IMR-90 (cell line): ENCODE data around the gene MRGPRF. TPM values are rescaled to one million over a fixed set of nuclear protein-coding genes. Genes with fewer than 3 reads are reported as not detected.
"Not testable (repeated sequence)": the region's sequence is repeated elsewhere in the genome, so short reads cannot be mapped to it uniquely, and the experiment has no call there.

Source experiments
- ATAC-seq: fragments of 200-7000 bp; cut with Tn5 transposase; 2 replicates; pipeline ENCODE4 v1.9.1; 2020; ENCODE audit warnings: low read depth, mild to moderate bottlenecking, moderate library complexity
- BruUV-seq: library from RNA; stranded (reverse); fragments of 400-500 nt; replicated peaks from 2 replicates; lab custom pipeline; 2021; lab: Mats Ljungman, UMichigan
- CTCF ChIA-PET: fragments of 300-600 bp; formaldehyde crosslinking; extraction: SDS; loops from one replicate; lab custom pipeline; 2021; ENCODE audit warnings: antibody characterized with exemption; lab: Yijun Ruan, JAX
- POLR2A ChIA-PET: fragments of 300-600 bp; sonication (Branson Sonifier 250); formaldehyde crosslinking; loops from one replicate; lab custom pipeline; 2022; ENCODE audit warnings: antibody characterized with exemption; ENCODE audit not compliant: unreplicated experiment; lab: Charles Lee
- DNase-seq: peaks from one replicate; pipeline ENCODE4 v3.0.0; 2013
- H2AFZ ChIP-seq: replicated peaks from 2 replicates; pipeline ENCODE3; 2013; ENCODE audit warnings: low read length, mild to moderate bottlenecking; ENCODE audit not compliant: poor library complexity
- H2AK5ac ChIP-seq: 2 replicates; pipeline ENCODE4 v1.6.1; 2013; ENCODE audit warnings: low read depth, low read length, inconsistent platforms
- H2AK9ac ChIP-seq: replicated peaks from 2 replicates; pipeline ENCODE3; 2013; ENCODE audit warnings: mild to moderate bottlenecking, low read depth, low read length, moderate library complexity; ENCODE audit not compliant: poor library complexity
- H2BK120ac ChIP-seq: 2 replicates; pipeline ENCODE4 v1.6.1; 2013; ENCODE audit warnings: low read depth, low read length, inconsistent platforms
- H2BK15ac ChIP-seq: 3 replicates; pipeline ENCODE4 v1.6.1; 2013; ENCODE audit warnings: low read depth, low read length, inconsistent platforms
- H2BK20ac ChIP-seq: 2 replicates; pipeline ENCODE4 v1.6.1; 2013; ENCODE audit warnings: low read depth, mild to moderate bottlenecking, inconsistent platforms, low read length, moderate library complexity
- H2BK5ac ChIP-seq: 2 replicates; pipeline ENCODE4 v1.6.1; 2013; ENCODE audit warnings: mild to moderate bottlenecking, low read depth, low read length, inconsistent platforms; ENCODE audit not compliant: poor library complexity, severe bottlenecking
- H3K14ac ChIP-seq: replicated peaks from 2 replicates; pipeline ENCODE4 v1.6.1; 2013; ENCODE audit warnings: low read depth, low read length, inconsistent platforms
- H3K18ac ChIP-seq: 2 replicates; pipeline ENCODE4 v1.6.1; 2013; ENCODE audit warnings: low read depth, low read length, control low read depth
- H3K23ac ChIP-seq: 2 replicates; pipeline ENCODE4 v1.6.1; 2013; ENCODE audit warnings: low read depth, low read length, inconsistent platforms
- H3K27ac ChIP-seq: 2 replicates; pipeline ENCODE4 v1.5.1; 2013; ENCODE audit warnings: mild to moderate bottlenecking, control low read depth, low read length; ENCODE audit not compliant: insufficient read depth
- H3K27me3 ChIP-seq: 2 replicates; pipeline ENCODE4 v1.6.1; 2013; ENCODE audit warnings: low read length; ENCODE audit not compliant: control insufficient read depth, insufficient read depth
- H3K36me3 ChIP-seq: 2 replicates; pipeline ENCODE4 v1.6.1; 2013; ENCODE audit warnings: low read length, mixed read lengths; ENCODE audit not compliant: control insufficient read depth, insufficient read depth
- H3K4ac ChIP-seq: 2 replicates; pipeline ENCODE4 v1.6.1; 2013; ENCODE audit warnings: low read depth, low read length, inconsistent platforms
- H3K4me1 ChIP-seq: 2 replicates; pipeline ENCODE4 v1.6.1; 2013; ENCODE audit warnings: low read length, mixed read lengths; ENCODE audit not compliant: control insufficient read depth, insufficient read depth
- H3K4me2 ChIP-seq: 2 replicates; pipeline ENCODE4 v1.6.1; 2013; ENCODE audit warnings: low read depth, mild to moderate bottlenecking, control low read depth, low read length, moderate library complexity
- H3K4me3 ChIP-seq: 2 replicates; pipeline ENCODE4 v1.5.1; 2013; ENCODE audit warnings: low read depth, mild to moderate bottlenecking, control low read depth, low read length, moderate library complexity; ENCODE audit not compliant: insufficient read depth
- H3K56ac ChIP-seq: 2 replicates; pipeline ENCODE4 v1.6.1; 2013; ENCODE audit warnings: low read length, inconsistent platforms; ENCODE audit not compliant: insufficient read depth; ENCODE audit errors: extremely low read depth
- H3K79me1 ChIP-seq, 2 experiments: 2 replicates each; pipeline ENCODE4 v1.6.1; 2013; ENCODE audit warnings: low read length in 2 of 2, inconsistent platforms in 1 of 2, low read depth in 1 of 2
- H3K9ac ChIP-seq: 2 replicates; pipeline ENCODE4 v1.6.1; 2013; ENCODE audit warnings: low read depth, low read length, control low read depth
- H3K9me1 ChIP-seq: 2 replicates; pipeline ENCODE4 v1.6.1; 2013; ENCODE audit warnings: low read length, inconsistent platforms; ENCODE audit not compliant: insufficient read depth
- H3K9me3 ChIP-seq: 2 replicates; pipeline ENCODE4 v1.6.1; 2013; ENCODE audit warnings: low read length; ENCODE audit not compliant: control insufficient read depth, insufficient read depth
- H4K20me1 ChIP-seq: 2 replicates; pipeline ENCODE4 v1.6.1; 2013; ENCODE audit warnings: low read length, inconsistent platforms; ENCODE audit not compliant: insufficient read depth
- H4K5ac ChIP-seq: 2 replicates; pipeline ENCODE4 v1.6.1; 2013; ENCODE audit warnings: mild to moderate bottlenecking, low read depth, low read length, control low read depth
- H4K8ac ChIP-seq, 2 experiments: 2 replicates each; pipeline ENCODE4 v1.6.1; 2013; ENCODE audit warnings: low read depth in 2 of 2, low read length in 2 of 2, control low read depth in 1 of 2, inconsistent platforms in 1 of 2
- H4K91ac ChIP-seq: 2 replicates; pipeline ENCODE4 v1.6.1; 2013; ENCODE audit warnings: low read depth, low read length, inconsistent platforms; ENCODE audit not compliant: insufficient read depth
- CEBPB ChIP-seq: IDR thresholded peaks from 2 replicates; pipeline ENCODE4 v1.6.1; 2012; ENCODE audit warnings: low read depth, low read length, improper control_type of control experiment
- FOS ChIP-seq: fragments of 150-350 bp; IDR thresholded peaks from 2 replicates; pipeline ENCODE4 v1.6.1; 2016; ENCODE audit warnings: low read depth, low read length
- MAFK ChIP-seq: IDR thresholded peaks from 2 replicates; pipeline ENCODE4 v1.6.1; 2012; ENCODE audit warnings: low read depth, low read length, improper control_type of control experiment
- MXI1 ChIP-seq: IDR thresholded peaks from 2 replicates; pipeline ENCODE4 v1.6.1; 2012; ENCODE audit warnings: low read depth, mild to moderate bottlenecking, low read length, moderate library complexity, borderline replicate concordance
- POLR2A ChIP-seq: IDR thresholded peaks from 2 replicates; pipeline ENCODE4 v1.6.1; 2012; ENCODE audit warnings: mild to moderate bottlenecking, low read depth, low read length
- WGBS, 2 experiments: methylation state at CpG; one replicate each; pipeline versions ENCODE4 v1.1.5 to v1.1.7; 2013; ENCODE audit warnings: missing lambda C conversion rate in 2 of 2; ENCODE audit not compliant: insufficient read length in 1 of 2; ENCODE audit errors: extremely low coverage in 2 of 2; 5-methylcytosine and 5-hydroxymethylcytosine counted together
- dilution Hi-C: fragments of 300-500 bp; cut with HindIII; formaldehyde crosslinking; loops from one replicate; pipeline ENCODE4 v1.14.3; 2018; ENCODE audit warnings: low sequenced_read_pairs; ENCODE audit not compliant: unreplicated experiment
- in situ Hi-C: fragments of 300-500 bp; cut with MboI; formaldehyde crosslinking; loops from 3 replicates; pipeline ENCODE4 v1.14.3; 2019; ENCODE audit warnings: low sequenced_read_pairs, inconsistent platforms, mixed read lengths
- intact Hi-C: fragments of 100-400 bp; cut with micrococcal nuclease; formaldehyde crosslinking; loops from 2 replicates; pipeline ENCODE4 v1.10.0; 2022
- polyA plus RNA-seq, 3 experiments: library from polyadenylated mRNA; depleted of rRNA; stranded (reverse); fragments of >200 nt; gene quantifications; 2 replicates each; pipeline ENCODE4 v1.2.3, GENCODE V29; 2012; ENCODE audit warnings: low replicate concordance in 1 of 3
- total RNA-seq: library from RNA; depleted of rRNA; stranded (reverse); fragments of >200 nt; gene quantifications from 2 replicates; pipeline ENCODE4 v1.2.3, GENCODE V29; 2012
- TF ChIP-seq, protein P1 (sequence below): fragments of 150-350 bp; IDR thresholded peaks from 2 replicates; pipeline ENCODE4 v1.6.1; 2017; ENCODE audit warnings: mild to moderate bottlenecking, antibody characterized with exemption, low read length, low read depth

The MRGPRF gene
- total and polyA plus RNA-seq, 2 of the 4 experiments (the other 2 are of a cell fraction) = 6.3 to 28.8 TPM

DNA sequence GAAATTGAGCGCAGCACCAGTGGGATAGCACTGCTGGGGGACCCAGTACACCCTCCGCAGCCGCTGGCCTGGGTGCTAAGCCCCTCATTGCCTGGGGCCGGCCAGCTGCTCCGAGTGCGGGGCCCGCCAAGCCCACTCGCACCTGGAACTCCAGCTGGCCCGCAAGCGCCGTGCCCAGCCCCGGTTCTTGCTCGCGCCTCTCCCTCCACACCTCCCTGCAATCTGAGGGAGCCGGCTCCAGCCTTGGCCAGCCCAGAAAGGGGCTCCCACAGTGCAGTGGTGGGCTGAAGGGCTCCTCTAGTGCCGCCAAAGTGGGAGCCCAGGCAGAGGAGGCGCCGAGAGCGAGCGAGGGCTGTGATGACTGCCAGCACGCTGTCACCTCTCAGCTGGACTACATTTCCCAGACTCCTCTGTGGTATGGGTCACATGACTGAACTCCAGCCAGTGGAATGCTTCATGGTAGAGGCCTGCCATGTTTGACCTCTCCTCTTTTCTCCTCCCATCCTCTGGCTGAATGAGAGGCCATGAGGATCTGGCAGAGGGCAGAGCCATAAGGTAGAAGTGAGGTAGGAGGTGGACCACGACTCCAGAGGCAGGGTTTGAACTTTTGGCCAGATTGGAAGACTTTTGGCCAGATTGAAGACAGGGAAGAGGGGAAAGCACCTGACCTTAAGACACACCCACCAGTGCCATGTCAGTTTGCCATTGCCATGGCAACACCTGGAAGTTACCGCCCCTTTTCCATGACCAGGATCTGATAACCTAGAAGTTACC, 38.4 kb downstream of the MRGPRF start:
- Histone ChIP-seq H4K8ac (peak overlapping the region in 1 of 2 experiments; percentile 91; a peak in 2 of 4 replicates), H3K14ac (0 out of 2 replicates have a peak overlapping the region, but pooled peaks have one; percentile 21), H2AK9ac (no peak overlapping the region), H3K23ac (no peak overlapping the region), H3K27me3 (peaks cover 48% of the 10 kb centered on the region), H3K4ac (no peak overlapping the region), H3K56ac (no peak overlapping the region), H3K9ac (no peak overlapping the region), H2BK20ac (no peak overlapping the region), H2AFZ (peak overlapping the region; percentile 87), H3K9me3 (no peaks in the 10 kb centered on the region; the same call in 1 of the 2 replicates), H3K4me3 (no peak overlapping the region), H2AK5ac (no peak overlapping the region), H3K79me1 (no peaks in the 10 kb centered on the region), H3K27ac (no peak overlapping the region), H2BK5ac (no peak overlapping the region), H3K36me3 (no peaks in the 10 kb centered on the region), H3K4me1 (peaks cover 2% of the 10 kb centered on the region; the same call in 1 of the 2 replicates), H2BK15ac (no peak overlapping the region), H3K9me1 (no peaks in the 10 kb centered on the region), H4K5ac (peak overlapping the region; percentile 93), H4K20me1 (no peaks in the 10 kb centered on the region), H4K91ac (no peak overlapping the region), H3K4me2 (no peak overlapping the region), H2BK120ac (no peak overlapping the region), H3K18ac (no peak overlapping the region)
- no peak for TF ChIP-seq MXI1
- TF ChIP-seq, protein P1, sequence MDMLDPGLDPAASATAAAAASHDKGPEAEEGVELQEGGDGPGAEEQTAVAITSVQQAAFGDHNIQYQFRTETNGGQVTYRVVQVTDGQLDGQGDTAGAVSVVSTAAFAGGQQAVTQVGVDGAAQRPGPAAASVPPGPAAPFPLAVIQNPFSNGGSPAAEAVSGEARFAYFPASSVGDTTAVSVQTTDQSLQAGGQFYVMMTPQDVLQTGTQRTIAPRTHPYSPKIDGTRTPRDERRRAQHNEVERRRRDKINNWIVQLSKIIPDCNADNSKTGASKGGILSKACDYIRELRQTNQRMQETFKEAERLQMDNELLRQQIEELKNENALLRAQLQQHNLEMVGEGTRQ = peak; percentile 90
- no peak for TF ChIP-seq CEBPB
- TF ChIP-seq POLR2A = no peak
- no peak for TF ChIP-seq FOS
- no peak for TF ChIP-seq MAFK
- no TSS peak for BruUV-seq
- intact Hi-C loops (no loop called here), in situ Hi-C loops (no loop called here), dilution Hi-C loops (no loop called here)
- ChIA-PET CTCF (no interaction called here), POLR2A (no interaction called here)
- ATAC-seq (peak; percentile 62), DNase-seq (peak; percentile 12)
- no CpG with 5 or more reads among the region's 23 CpGs for WGBS, 2 experiments

DNA sequence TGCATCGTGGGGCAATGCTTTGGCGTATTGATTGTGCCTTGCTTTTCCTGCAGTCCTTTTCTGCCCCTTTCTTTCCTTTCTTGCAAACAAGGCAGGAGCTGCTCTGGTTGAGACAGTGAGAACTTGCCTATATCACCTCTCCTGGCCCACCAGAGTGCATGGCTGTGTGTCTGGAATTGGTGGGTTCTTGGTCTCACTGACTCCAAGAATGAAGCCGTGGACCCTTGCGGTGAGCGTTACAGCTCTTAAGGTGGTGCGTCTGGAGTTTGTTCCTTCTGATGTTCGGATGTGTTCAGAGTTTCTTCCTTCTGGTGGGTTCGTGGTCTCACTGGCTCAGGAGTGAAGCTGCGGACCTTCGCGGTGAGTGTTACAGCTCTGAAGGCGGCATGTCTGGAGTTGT, 39.3 kb downstream of the MRGPRF start:
- POLR2A ChIA-PET, H3K36me3 ChIP-seq, H2BK120ac ChIP-seq, dilution Hi-C loops, H3K4ac ChIP-seq, H4K20me1 ChIP-seq, H3K14ac ChIP-seq, H4K8ac ChIP-seq, in situ Hi-C loops, H4K5ac ChIP-seq, H2AK5ac ChIP-seq, H3K4me2 ChIP-seq, ATAC-seq, H2AFZ ChIP-seq, H3K23ac ChIP-seq, H2BK5ac ChIP-seq, H4K91ac ChIP-seq, H3K9ac ChIP-seq, H3K27ac ChIP-seq, H2BK15ac ChIP-seq, H3K9me1 ChIP-seq, H3K9me3 ChIP-seq, H3K56ac ChIP-seq, H2AK9ac ChIP-seq, DNase-seq, H2BK20ac ChIP-seq, H3K18ac ChIP-seq, intact Hi-C loops, BruUV-seq, H3K4me3 ChIP-seq, H3K79me1 ChIP-seq, H3K4me1 ChIP-seq: not testable (repeated sequence)
- peaks cover 49% of the 10 kb centered on the region for H3K27me3 ChIP-seq
- CTCF ChIA-PET = interaction anchor here (0.5 kb wide), 1 partner anchor 156 kb away, joined by 3 read pairs; no protein-coding TSS in a partner anchor
- WGBS, 2 experiments = 75% methylated on average over 2 of the region's 12 CpGs; no CpG with 5 or more reads in 1 of the 2 experiments
